HCT116 (cell line): ENCODE measurements around the gene MCF2L. TPM values are rescaled to one million over a fixed set of nuclear protein-coding genes. Genes with fewer than 3 reads are reported as not detected.
"Not testable (repeated sequence)": the region's sequence is repeated elsewhere in the genome, so short reads cannot be mapped to it uniquely, and the experiment has no call there.

Source experiments
- ATAC-seq: fragments of 200-7000 bp; cut with Tn5 transposase; 2 replicates; pipeline ENCODE4 v1.9.1; 2020; ENCODE audit warnings: mild to moderate bottlenecking, moderate library complexity
- BruUV-seq: library from RNA; stranded (reverse); fragments of 400-500 nt; replicated peaks from 2 replicates; lab custom pipeline; 2021; lab: Mats Ljungman, UMichigan
- CTCF ChIA-PET: fragments of 300-600 bp; sonication (Branson Sonifier 250); formaldehyde crosslinking; loops from one replicate; lab custom pipeline; 2021; ENCODE audit warnings: antibody characterized with exemption; lab: Charles Lee
- POLR2A ChIA-PET: fragments of 300-600, 350-600 bp; sonication (Branson Sonifier 250); formaldehyde crosslinking; loops from one replicate; lab custom pipeline; 2021; ENCODE audit warnings: antibody characterized with exemption; lab: Charles Lee
- RAD21 ChIA-PET, 2 experiments: fragments of 300-600 bp; sonication (Branson Sonifier 250); formaldehyde crosslinking; loops; one replicate each; lab custom pipeline; 2023; ENCODE audit warnings: low total read pairs in 2 of 2; ENCODE audit not compliant: uncharacterized antibody in 2 of 2, unreplicated experiment in 2 of 2, low non-redundant PET in 1 of 2; lab: Charles Lee
- DNase-seq: peaks from one replicate; pipeline ENCODE4 v3.0.0-alpha.2; 2010; ENCODE audit warnings: low read depth, low spot score
- H2AFZ ChIP-seq: fragments of 200-600 bp; shearing (Covaris generic), sonication (generic); 2 replicates; pipeline ENCODE4 v1.6.1; 2017; ENCODE audit warnings: low read depth, mixed run types, mixed read lengths, antibody characterized with exemption, low read length; ENCODE audit not compliant: poor library complexity, severe bottlenecking
- H3K27ac ChIP-seq: 2 replicates; pipeline ENCODE4 v1.5.1; 2012; ENCODE audit warnings: low read depth, low read length
- H3K27me3 ChIP-seq: fragments of 200-600 bp; sonication (generic); 2 replicates; pipeline ENCODE4 v1.6.1; 2016; ENCODE audit warnings: mixed run types, low read length, mixed read lengths; ENCODE audit not compliant: insufficient read depth
- H3K36me3 ChIP-seq, 2 experiments: fragments of 200-500 bp in 1 of 2; fragments of 200-600 bp in 1 of 2; sonication (Bioruptor generic) in 1 of 2; sonication (generic) in 1 of 2; 2 replicates each; pipeline versions ENCODE4 v1.5.1 to v1.6.1; 2014 to 2016; ENCODE audit warnings: low read length in 2 of 2, inconsistent platforms in 1 of 2, mixed read lengths in 1 of 2, mixed run types in 1 of 2; ENCODE audit not compliant: insufficient read depth in 2 of 2, control insufficient read depth in 1 of 2
- H3K4me1 ChIP-seq, 2 experiments: fragments of 200-600 bp in 1 of 2; sonication (generic) in 1 of 2; 2 replicates each; pipeline versions ENCODE4 v1.5.1 to v1.6.1; 2012 to 2017; ENCODE audit warnings: low read length in 2 of 2, inconsistent platforms in 1 of 2, mild to moderate bottlenecking in 1 of 2, mixed read lengths in 1 of 2, mixed run types in 1 of 2, moderate library complexity in 1 of 2; ENCODE audit not compliant: insufficient read depth in 2 of 2, control insufficient read depth in 1 of 2
- H3K4me2 ChIP-seq: fragments of 200-600 bp; sonication (generic); 2 replicates; pipeline ENCODE4 v1.6.1; 2017; ENCODE audit warnings: mixed run types, low read length, mixed read lengths
- H3K4me3 ChIP-seq, 2 experiments: fragments of 200-600 bp in 1 of 2; sonication (generic) in 1 of 2; replicated peaks in 1 of 2; 2 replicates each; pipeline ENCODE4 v1.5.1; 2011 to 2016; ENCODE audit warnings: low read length in 2 of 2, control low read depth in 1 of 2, low read depth in 1 of 2, mild to moderate bottlenecking in 1 of 2, mixed read lengths in 1 of 2, mixed run types in 1 of 2
- H3K79me2 ChIP-seq: fragments of 200-600 bp; sonication (generic); 2 replicates; pipeline ENCODE4 v1.6.1; 2017; ENCODE audit warnings: mild to moderate bottlenecking, mixed run types, low read length, moderate library complexity, mixed read lengths; ENCODE audit not compliant: insufficient read depth
- H3K9ac ChIP-seq: fragments of 200-600 bp; sonication (generic); 2 replicates; pipeline ENCODE4 v1.6.1; 2016; ENCODE audit warnings: low read length, mixed read lengths
- H3K9me2 ChIP-seq: fragments of 200-600 bp; sonication (generic), shearing (Covaris generic); 2 replicates; pipeline ENCODE4 v1.6.1; 2017; ENCODE audit warnings: mixed run types, mild to moderate bottlenecking, moderate library complexity; ENCODE audit not compliant: insufficient read depth
- H3K9me3 ChIP-seq, 2 experiments: fragments of 200-500 bp in 1 of 2; fragments of 200-600 bp in 1 of 2; sonication (Bioruptor generic) in 1 of 2; sonication (generic) in 1 of 2; 2 replicates each; pipeline ENCODE4 v1.6.1; 2014 to 2017; ENCODE audit warnings: low read length in 2 of 2, mixed read lengths in 2 of 2, inconsistent platforms in 1 of 2, low read depth in 1 of 2, mild to moderate bottlenecking in 1 of 2, mixed run types in 1 of 2, moderate library complexity in 1 of 2; ENCODE audit not compliant: control insufficient read depth in 1 of 2, insufficient read depth in 1 of 2
- H4K20me1 ChIP-seq: fragments of 200-600 bp; sonication (generic), shearing (Covaris generic); 2 replicates; pipeline ENCODE4 v1.6.1; 2017; ENCODE audit warnings: mixed run types, mild to moderate bottlenecking, moderate library complexity; ENCODE audit not compliant: insufficient read depth
- POLR2AphosphoS5 ChIP-seq: IDR thresholded peaks from 2 replicates; pipeline ENCODE4 v1.6.1; 2011; ENCODE audit warnings: mild to moderate bottlenecking, low read depth, low read length, moderate library complexity
- intact Hi-C: fragments of 100-400 bp; cut with micrococcal nuclease; formaldehyde crosslinking; loops from 2 replicates; pipeline ENCODE4 v1.10.0; 2022
- total RNA-seq: library from RNA; stranded (reverse); gene quantifications from one replicate; pipeline ENCODE4 v1.2.1, GENCODE V29; 2021; ENCODE audit not compliant: unreplicated experiment

MCF2L gene
- total RNA-seq, 1 experiment from 2014 or later = 19.3 TPM

DNA sequence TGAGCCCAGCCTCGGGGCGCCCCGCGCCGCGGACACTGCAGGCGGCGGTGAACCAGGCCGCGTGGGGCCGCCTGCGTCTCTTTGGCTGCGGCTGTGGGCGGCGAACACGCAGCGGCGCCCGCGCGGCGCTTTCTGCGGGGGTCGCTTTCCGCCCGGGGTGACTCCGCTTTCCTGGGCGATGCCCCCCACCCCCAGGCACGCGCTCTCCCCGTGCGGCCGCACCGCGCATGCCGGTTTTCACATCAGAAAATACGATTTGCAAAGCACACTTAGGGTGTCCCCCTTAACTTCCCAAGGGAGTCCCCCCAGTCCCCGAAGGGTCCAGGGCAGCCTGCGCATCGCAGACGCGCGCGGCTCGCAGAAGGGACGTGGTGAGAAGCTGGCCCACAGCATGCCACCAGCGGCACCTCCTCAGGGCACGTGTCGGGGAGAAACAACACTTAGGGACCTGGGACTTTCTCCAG lies 141.9 kb downstream of the MCF2L start:
- H4K20me1 ChIP-seq = no peaks in the 10 kb centered on the region
- no peaks in the 10 kb centered on the region for H3K36me3 ChIP-seq
- no peak overlapping the region for H3K4me2 ChIP-seq
- no peaks in the 10 kb centered on the region for H3K79me2 ChIP-seq
- no peak overlapping the region for H3K4me3 ChIP-seq
- H3K4me1 ChIP-seq = no peaks in the 10 kb centered on the region
- H3K9ac ChIP-seq = no peak overlapping the region
- CTCF ChIA-PET = no interaction called here
- no TSS peak for BruUV-seq
- no peaks in the 10 kb centered on the region for H3K9me2 ChIP-seq
- no peaks in the 10 kb centered on the region for H3K9me3 ChIP-seq
- ATAC-seq = no peak
- intact Hi-C loops = no loop called here
- DNase-seq = no peak
- POLR2A ChIA-PET = no interaction called here
- H2AFZ ChIP-seq = no peak overlapping the region
- no peak overlapping the region for H3K27ac ChIP-seq
- RAD21 ChIA-PET = no interaction called here
- TF ChIP-seq POLR2AphosphoS5 = no peak
- no peaks in the 10 kb centered on the region for H3K27me3 ChIP-seq

DNA sequence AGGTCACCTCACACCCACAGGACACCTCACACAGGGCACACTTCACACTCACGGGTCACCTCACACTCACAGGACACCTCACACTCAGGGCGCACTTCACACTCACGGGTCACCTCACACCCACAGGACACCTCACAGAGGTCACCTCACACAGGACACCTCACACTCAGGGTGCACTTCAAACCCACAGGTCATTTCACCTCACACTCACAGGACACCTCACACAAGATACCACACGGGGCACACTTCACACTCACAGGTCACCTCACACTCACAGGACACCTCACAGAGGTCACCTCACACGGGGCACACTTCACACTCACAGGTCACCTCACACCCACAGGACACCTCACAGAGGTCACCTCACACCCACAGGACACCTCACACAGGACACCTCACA lies 142.8 kb downstream of the MCF2L start:
- ATAC-seq, RAD21 ChIA-PET, H3K27ac ChIP-seq, H3K27me3 ChIP-seq, intact Hi-C loops, H3K4me2 ChIP-seq, H3K79me2 ChIP-seq, H4K20me1 ChIP-seq, DNase-seq, H3K9ac ChIP-seq, H3K9me2 ChIP-seq, H3K9me3 ChIP-seq, BruUV-seq, H2AFZ ChIP-seq, POLR2A ChIA-PET, H3K36me3 ChIP-seq, H3K4me3 ChIP-seq, H3K4me1 ChIP-seq, CTCF ChIA-PET: not testable (repeated sequence)

DNA sequence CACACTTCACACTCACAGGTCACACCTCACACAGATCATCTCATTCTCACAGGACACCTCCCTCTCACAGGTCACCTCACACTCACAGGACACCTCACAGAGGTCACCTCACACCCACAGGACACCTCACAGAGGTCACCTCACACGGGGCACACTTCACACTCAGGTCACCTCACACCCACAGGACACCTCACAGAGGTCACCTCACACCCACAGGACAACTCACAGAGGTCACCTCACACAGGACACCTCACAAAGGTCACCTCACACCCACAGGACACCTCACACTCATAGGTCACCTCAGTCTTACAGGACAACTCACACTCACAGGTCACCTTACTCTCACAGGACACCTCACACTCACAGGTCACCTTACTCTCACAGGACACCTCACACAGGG lies 143.5 kb downstream of the MCF2L start:
- BruUV-seq, H3K9me3 ChIP-seq, H3K9ac ChIP-seq, H3K36me3 ChIP-seq, H3K79me2 ChIP-seq, DNase-seq, H3K4me1 ChIP-seq, H2AFZ ChIP-seq, RAD21 ChIA-PET, H3K27me3 ChIP-seq, H3K9me2 ChIP-seq, H4K20me1 ChIP-seq, H3K4me2 ChIP-seq, H3K4me3 ChIP-seq, H3K27ac ChIP-seq, CTCF ChIA-PET, POLR2A ChIA-PET, intact Hi-C loops, ATAC-seq: not testable (repeated sequence)
